Stimulated activated CD8-positive, alpha-beta memory T cell treated with anti-CD3 and anti-CD28 coated beads, Interleukin-4, amount 100 ng/mL, for 24 hours (primary cell): Measurements from ENCODE around the gene C4orf36.

Experiments used
- DNase-seq: peaks from one replicate; pipeline ENCODE4 v3.0.0-alpha.2; 2020; ENCODE audit warnings: low read depth

C4orf36 gene

GRCh38 chr4:86891762-86892635, at the start of gene C4orf36:
C4orf36 (minus strand) TSS chr4:86892422; CDS start chr4:86891520, 902 bp downstream.
- DNase-seq = no peak

GRCh38 chr4:86940920-86941460, 48.8 kb upstream of the C4orf36 start:
- no peak for DNase-seq

- DNase-seq = no peak
These were observed 47.7 kb upstream of the C4orf36 start for GRCh38 chr4:86939729-86940575.

DNA sequence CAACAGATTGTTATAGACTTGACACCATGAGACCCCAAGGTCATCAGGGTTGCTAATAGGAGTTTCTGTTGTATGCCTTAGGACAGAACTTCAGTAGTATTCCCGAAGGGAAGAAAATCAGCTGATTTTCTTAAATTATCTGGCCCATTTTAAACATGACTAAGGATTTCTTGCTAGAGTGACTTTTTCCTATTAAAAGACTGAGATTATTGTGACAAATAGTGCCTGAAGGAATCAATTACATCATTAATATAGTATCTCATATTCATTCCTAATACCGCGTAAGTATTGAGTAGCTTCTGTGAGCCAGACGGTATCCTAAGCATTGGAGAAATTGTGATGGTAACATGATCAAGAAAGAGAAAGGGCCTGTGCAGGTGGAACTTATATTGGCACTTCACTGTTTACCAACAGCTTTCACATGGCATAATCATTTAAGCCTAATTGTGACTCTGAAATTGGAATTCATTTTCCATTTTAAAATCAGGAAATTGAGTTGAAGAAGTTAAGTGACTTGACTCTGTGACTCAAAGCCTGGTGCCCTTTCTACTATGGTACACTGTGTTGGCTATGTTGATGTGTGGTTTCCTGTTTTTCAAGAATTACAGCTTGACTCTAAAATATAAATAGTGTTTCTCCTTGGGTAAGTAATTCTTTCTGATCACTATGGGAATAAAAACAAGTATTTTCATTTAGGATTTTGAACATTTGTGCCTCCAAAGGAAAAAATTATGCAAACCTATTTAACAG, 46.7 kb upstream of the C4orf36 start:
- no peak for DNase-seq

GRCh38 chr4:86935853-86936733, 43.9 kb upstream of the C4orf36 start:
- peak; percentile 64 for DNase-seq

DNA sequence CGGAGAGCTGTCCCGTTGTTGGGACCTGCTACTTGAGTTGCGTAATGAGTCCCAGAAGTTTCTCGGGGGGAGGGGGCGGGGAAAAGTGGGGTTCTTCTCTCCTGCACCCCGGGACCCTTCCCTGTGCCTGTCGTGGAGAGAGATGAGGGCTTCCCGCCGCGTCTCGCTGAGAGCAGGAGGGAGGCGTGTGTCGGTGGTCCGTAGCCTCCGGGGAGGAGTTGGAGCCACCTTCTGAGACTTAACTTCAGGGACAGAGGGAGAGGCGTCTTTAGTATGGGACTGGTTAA, 43.3 kb upstream of the C4orf36 start:
- peak; percentile 2 for DNase-seq

DNA sequence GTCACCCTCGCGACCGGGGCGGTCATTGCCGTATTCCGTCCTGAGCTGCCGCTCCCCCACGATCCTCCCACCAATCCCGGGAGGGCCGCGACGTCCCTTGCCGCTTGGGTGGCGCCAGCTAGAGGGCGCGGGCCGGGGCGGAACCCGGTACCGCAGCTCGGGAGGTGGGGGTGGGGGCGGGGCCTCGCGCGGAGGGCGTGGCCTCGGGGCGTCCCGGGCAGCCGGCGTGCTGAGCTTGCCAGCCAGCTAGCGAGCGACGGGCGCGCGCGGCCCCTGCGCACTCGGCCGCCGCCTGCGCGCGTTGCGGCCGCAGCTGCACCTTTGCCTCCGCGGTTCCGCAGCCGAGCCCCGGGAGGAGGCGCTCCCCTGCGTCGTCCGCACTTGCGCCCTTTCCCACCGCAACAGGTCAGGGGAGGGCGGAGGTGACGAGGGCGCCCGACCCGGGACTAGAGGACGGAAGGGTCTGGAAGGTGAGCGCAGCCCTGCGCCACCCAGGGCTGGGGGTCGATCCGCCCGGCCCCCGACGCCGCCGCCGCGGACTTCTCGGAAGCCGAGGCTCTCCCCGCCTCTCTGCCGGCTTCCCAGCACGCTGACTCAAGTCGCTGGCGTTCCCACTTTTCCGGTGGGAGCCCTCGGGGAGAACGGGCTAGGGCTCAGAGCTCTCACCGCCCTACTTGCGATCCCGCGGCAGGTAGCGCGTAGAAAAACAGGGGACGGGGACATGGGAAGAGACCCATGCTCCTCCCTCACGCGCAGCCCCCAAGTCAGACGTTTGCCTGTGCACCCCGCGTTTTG, 42.7 kb upstream of the C4orf36 start, which contains the start of gene AFF1:
AFF1 (plus strand) TSS at position 241 of the 795 bp plus-strand sequence. CDS start 13,523 bp downstream, outside the sequence.
- peak; percentile 79 for DNase-seq

DNA sequence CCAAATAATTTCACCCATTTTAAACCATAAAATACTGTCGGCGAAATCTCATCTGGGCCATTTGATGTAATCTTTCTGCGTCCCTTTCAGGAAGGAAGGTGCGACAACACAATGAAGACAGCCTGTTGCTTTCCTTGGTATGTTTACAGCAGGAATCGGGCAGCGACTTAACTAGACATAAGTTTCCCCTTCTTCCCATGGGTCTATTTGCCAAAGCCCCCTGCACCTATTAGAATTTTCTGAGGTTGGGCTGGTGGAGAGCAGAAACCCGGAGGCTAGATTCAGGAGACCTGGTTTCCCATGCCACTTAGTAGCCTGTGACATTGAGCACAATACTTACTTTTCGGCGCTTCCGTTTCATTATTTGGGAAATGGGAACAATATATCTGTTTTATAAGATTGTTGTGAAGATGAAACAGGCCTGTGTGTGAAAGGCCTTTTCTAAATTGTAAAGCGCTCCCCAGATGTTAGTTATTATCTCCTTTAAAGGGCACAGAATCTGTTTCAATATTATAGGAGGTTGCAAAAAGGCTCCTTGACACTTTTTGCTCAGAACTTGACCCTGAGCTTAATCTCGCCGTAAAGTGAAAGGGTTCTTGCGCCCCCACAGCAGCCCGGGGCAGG, 42.0 kb upstream of the C4orf36 start:
- no peak for DNase-seq

- no peak for DNase-seq
These were observed 36.4 kb upstream of the C4orf36 start for GRCh38 chr4:86928400-86929255.

DNA sequence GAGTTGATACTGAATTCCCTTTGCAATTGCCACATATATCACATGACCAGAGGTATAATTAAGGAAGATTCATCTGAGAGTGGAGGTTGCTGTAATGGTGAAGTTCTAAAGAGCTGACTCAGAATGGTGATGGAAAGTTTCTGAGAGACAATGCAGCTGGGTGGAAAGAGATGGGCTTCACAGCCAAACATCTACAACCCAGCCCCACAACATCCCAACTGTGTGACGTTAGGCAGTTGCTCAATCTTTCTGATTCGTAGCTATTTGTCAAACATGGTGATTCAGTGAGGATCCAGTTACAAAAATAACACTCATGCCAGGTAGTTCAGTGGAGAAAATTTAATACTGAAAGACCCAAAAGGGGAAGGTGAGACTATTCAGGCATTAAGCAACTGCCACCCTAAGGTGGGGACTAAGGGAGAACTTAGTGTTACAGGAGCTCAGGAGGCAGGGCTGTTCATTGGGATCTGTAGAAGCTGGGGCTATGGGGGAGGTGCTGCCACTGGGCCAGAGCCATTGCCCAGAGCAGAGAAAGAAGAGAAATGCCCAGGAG, 35.7 kb upstream of the C4orf36 start:
- no peak for DNase-seq

DNA sequence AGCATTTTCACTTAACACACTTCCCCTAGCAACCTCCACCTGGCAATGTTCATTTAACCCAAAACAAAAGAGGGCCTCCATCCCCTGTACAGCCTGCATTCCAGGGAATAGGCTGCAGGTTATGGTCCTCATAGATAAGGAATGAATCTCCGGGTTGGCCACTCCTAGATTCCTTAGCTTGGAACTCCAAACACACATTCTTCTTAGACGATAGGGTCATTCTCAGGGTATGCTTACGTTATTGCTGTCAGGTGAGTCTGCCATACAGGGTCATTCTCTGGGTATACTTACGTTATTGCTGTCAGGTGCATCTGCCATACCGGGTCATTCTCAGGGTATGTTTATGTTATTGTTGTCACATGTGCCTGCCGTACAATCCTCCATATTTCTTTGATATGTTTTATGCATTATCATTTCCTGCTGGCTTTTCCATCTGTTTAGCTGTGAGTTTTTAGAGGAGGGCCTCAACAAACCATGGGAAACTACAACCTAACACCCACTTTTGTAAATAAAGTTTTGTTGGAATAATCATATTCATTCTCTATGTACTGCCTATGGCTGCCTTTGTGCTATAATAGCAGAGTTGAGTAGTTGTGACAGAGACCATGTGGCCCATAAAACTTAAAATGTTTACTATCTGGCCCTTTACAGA, 34.3 kb upstream of the C4orf36 start:
- no peak for DNase-seq

- no peak for DNase-seq
These were observed 32.6 kb upstream of the C4orf36 start for GRCh38 chr4:86924811-86925210.

DNA sequence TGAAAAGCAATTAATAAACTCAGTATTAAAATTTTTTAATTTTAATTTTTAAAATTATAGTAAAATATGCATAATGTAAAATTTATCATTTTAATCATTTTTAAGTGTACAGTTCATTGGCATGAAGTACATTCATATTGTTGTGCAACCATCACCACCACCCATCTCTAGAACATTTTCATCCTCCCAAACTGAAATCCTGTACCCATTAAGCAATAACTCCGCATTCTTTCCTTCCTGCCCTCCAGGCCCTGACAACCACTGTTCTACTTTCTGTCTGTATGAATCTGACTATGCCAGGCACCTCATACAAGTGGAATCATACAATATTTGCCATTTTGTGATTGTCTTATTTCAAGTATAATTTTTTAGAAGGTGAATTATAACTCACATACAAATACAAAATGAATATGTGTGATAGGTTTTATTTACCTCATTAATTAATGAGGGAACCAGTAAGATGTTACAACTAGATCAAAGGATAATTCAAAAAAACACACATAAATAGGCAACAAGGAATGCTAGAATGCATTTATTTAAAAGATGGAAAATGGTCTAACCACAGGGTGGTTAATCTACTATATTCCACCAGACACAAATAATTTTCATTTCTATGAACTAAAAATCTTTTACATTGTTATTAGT, 29.5 kb upstream of the C4orf36 start:
- DNase-seq = no peak

DNA sequence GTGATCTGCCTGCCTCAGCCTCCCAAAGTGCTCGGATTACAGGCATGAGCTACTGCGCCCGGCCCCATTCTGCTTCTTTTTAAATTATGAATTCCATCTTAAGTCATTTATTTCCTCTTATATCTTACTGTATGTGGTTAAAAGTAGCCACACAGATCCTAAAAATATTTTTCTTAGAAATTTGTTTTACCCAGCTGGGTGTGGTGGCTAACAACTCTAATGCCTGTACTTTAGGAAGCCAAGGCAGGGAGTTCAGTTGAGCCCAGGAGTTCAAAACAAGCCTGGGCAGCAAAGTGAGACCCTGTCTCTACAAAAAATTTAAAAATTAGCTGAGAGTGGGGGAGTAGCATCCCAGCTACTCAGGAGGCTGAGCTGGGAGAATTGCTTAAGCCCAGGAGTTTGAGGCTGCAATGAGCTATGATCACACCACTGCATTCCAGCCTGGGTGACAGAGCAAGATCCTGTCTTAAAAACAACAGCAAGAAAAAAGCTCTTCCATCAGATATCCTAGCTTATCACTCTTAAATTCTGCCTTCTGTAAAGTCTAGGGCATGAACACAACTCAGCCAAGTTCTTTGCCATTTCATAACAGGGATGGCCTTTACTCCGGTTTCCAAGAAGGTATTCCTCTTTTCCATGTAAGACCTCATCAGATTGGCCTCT, 27.5 kb upstream of the C4orf36 start:
- no peak for DNase-seq

DNA sequence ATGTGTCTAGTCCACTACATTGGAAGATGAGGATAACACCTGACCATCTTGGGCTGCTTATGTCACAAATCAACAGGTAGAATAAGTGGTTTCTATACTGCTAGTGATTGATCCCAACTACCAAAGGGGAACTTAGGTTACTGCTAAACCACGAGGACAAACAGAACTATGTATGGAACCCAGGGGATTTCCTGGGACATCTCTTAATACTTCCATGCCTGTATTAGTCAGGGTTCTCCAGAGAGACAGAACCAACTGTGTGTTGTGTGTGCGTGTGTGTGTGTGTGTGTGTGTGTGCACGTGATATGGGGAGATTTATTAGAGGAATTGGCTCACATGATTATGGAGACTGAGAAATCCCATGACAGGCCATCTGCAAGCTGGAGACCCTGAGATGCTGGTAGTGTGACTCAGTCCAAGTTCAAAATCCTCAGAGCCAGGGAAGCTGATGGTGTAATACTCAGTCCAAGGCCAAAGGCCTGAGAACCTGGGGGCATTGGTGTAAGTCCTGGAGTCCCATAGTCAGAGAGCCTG, 26.4 kb upstream of the C4orf36 start:
- DNase-seq = no peak

- no peak for DNase-seq
These were observed 25.2 kb upstream of the C4orf36 start for GRCh38 chr4:86917212-86918039.
